ENCODE measurements around the gene RIPOR3. TPM values are rescaled to one million over a fixed set of nuclear protein-coding genes. Genes with fewer than 3 reads are reported as not detected.
"Not testable (repeated sequence)": the region's sequence is repeated elsewhere in the genome, so short reads cannot be mapped to it uniquely, and the experiment has no call there.

The RIPOR3 gene
- total RNA-seq, 1 experiment from 2014 or later, result not detected

- DNase-seq (ENCODE audit: low read depth), result no peak
These were observed 31.2 kb downstream of the RIPOR3 start for GRCh38 chr20:50659975-50660670.

GRCh38 chr20:50658804-50659380 lies 32.5 kb downstream of the RIPOR3 start:
- DNase-seq (ENCODE audit: low read depth), result no peak

DNA sequence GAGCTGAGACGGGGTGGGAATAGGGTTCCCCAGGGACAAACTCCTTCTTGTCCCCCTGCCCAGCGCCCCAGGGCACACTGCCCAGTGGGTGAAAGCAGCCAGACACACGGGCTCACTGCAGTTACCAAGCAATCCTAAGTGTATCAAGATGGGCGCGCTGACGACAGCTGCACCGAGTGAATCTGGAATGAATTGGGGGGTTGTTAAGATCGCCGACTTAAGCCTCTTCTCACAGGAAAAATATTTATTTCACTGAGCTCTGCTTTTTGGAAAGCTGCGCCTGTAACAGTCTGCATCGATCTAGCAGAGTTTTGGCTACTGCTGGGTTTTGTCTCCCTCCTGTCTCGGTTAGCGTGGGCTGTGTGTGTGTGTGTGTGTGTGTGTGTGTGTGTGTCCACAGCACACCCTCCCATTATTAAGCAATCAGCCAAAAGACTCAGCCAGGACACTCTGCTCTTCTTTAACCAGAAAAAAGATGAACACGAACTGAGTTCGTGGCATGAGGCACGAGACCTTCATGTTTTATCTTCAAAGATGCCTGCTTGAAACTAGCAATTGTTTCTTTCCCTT lies 35.9 kb downstream of the RIPOR3 start:
- DNase-seq (ENCODE audit: low read depth), result peak; percentile 78

DNA sequence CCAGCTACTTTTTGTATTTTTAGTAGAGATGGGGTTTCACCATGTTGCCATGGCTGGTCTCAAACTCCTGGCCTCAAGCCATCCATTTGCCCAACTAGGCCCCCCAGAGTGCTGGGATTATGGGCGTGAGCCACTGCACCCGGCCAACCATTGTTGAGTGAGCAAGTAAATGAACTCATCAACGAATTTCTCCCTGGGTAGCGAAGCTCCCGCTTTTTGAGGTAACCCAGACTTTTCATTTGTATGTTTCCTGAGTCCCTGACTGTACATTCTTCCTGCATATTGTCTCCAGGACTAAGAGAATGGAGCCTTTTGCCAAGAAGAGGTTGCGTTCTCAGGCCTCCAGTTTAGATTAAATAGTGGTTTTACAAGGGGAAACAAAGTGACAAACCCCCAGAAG lies 36.4 kb downstream of the RIPOR3 start:
- no peak for DNase-seq (ENCODE audit: low read depth)

DNA sequence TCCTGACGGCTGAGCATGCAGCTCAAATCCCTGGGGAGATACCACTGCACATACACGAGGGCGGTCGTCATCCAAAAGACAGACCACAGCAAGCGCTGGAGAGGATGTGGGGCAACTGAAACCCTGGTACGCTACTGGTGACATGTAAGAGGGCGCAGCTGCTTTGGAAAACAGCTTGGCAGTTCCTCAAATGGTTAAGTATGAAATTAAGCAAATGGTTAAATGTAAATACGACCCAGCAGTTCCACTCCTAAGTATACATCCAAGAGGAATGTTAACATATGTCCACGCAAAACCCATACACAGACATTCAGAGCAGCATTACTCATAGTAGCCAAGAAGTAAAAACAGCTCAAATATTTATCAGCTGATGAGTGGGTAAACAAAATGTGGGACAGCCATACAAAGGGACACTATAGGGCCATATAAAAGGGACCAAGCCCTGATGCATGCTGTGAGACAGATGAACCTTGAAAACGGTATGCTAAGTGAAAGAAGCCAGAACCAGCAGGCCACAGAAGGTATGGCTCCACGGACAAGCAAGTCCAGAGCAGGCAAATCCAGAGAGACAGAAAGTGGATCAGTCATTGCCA lies 38.5 kb downstream of the RIPOR3 start:
- DNase-seq (ENCODE audit: low read depth), result no peak

DNA sequence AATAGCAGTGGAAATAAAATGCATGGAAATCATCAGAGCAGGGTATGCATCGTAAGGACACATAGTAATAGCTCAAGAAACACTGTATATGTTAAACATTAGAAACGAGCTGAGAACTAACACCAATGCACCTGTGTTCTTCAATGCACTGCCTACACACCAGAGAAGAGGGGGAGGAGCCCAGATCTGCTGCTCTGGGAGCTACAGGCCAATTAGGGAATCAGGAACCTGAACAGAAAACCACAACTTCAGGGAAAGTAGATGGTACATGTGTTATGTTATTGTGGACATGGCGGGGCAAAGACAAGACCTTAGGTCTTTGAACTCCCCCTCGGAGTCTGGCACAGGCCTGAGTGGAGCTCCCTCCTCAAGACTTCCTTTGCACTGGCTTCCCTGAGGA lies 39.7 kb downstream of the RIPOR3 start:
- DNase-seq (ENCODE audit: low read depth), result no peak

DNA sequence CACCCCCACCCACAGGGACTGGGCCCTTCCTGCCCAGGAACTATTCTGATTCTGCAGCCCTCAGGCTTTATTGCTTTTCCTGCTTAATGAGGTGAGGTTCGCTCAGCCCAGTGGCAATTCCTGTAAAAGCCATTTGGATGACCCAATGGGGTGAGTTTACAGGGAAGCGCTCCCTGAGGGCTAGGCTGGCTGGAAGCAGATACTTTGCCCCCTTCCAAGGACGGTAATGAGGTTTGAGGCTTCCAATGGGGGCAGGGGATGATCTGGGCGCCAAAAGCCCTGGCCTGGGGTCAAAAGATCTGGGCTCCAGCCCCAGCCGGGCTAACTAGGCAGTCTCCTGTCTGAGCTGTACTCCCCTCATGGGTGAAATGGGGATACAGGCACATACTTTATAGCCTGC lies 41.8 kb downstream of the RIPOR3 start:
- DNase-seq (ENCODE audit: low read depth), result no peak

GRCh38 chr20:50648651-50649050 lies 42.7 kb downstream of the RIPOR3 start:
- no peak for DNase-seq (ENCODE audit: low read depth)

- peak; percentile 66 for DNase-seq (ENCODE audit: low read depth)
These were observed 44.8 kb downstream of the RIPOR3 start for GRCh38 chr20:50646483-50646996.

DNA sequence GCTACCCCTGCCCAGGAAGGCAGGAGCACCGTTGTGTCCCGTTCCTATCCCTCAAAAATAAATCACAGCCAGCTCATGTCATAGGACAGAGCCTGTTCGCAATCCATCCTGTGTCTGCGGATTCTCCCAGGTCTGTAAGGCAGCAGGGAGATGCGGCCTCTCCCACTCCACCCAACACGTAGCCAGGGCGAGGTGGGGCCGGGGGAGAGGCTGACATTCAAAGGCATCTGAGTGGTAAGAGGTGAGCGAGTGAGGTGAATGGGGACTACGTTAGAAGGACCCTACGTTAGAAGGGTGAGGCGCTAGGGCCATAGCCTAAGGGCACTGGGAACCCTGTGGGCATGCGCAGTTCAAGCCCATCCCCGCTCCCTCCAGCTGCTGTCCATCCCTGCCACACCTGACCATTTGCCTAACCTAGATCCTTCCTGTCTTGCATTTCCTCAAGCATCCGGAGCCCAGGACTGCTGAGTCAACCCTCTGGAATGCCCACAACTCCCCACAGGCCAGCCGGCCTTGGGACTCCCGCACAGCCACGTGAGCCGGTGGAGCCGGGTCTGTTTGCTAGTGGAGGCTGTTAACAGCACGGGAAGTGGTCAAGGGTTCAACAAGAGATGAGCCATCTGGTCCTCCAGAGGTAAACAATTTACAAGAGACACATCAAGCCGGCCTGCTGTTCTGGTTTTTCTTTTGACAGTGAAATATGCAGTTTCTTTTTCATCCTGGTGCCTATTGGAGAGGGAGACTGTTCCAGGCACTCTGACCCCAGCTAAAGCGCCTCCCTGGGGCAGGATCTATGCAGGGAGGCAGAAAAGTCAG lies 45.9 kb downstream of the RIPOR3 start:
- DNase-seq (ENCODE audit: low read depth), result peak; percentile 97

GRCh38 chr20:50642288-50642803 lies 49.0 kb downstream of the RIPOR3 start:
- DNase-seq (ENCODE audit: low read depth), result no peak

DNA sequence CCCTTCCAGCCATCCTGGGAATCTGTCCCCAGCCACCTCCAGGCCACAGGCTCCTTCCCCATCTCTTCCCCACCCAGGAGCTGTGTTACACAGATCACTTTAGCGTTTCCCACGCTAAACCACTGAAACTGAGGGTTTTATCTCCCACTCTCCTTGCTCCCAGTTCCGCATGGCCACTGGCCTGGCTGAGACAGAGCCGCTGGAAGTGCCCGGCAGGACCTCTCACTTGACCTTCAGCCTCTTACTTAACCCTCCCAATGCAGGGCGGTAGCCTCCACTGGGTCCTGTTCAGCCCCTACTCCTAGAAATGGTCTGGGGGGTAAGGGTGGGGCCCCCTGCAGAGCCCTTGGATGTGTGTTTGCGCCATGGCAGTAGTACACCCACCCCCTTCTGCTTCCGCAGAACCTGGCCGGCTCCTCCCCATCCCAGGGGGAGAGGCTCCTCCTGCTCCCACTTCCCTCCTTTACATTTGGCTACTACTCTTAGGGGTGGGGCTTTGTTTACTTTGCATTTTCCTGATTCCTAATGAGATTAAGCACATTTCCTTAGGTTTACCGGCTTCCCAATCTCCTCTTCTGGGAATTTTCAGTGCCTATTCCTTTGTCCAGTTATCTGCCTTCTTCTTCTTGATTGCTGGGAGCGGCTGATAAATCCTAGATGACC lies 49.6 kb downstream of the RIPOR3 start:
- not testable (repeated sequence) for DNase-seq (ENCODE audit: low read depth)

DNA sequence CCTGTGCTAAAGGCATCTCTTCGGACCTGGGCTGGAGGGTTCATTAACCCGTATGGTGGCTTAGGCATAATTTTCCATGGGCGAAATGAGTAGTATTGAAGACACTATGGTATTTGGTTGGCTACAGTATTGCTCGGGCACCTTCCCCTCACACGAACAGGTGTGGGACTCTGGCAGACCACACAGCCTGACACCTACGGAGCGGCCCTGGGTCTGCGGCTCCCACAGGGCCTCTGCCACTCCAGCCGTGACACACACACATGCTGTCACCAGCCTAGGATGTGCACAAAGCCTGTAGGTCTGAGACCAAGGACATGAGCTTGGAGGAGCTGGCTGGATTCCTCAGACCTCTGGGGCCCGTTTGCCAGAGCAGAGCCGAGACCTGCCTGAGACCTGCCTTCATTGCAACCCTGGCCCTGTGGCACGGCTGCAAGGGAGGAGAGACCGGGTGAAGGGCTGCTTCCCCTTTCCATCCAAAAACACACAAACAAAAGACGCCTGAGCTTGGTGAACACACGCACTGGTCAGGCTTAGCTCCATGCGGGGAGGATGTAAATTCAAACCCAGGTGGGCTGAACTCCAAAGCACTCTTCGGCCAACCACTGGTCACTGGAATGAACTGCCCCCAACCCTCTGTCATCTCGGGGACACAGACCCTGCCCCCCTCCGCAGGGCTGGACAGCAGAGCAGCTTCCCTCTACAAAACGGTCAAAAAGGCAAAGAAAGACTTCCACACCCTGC lies 51.2 kb downstream of the RIPOR3 start:
- DNase-seq (ENCODE audit: low read depth), result not testable (repeated sequence)

GRCh38 chr20:50638015-50638847 lies 53.1 kb downstream of the RIPOR3 start:
- peak; percentile 38 for DNase-seq (ENCODE audit: low read depth)

DNA sequence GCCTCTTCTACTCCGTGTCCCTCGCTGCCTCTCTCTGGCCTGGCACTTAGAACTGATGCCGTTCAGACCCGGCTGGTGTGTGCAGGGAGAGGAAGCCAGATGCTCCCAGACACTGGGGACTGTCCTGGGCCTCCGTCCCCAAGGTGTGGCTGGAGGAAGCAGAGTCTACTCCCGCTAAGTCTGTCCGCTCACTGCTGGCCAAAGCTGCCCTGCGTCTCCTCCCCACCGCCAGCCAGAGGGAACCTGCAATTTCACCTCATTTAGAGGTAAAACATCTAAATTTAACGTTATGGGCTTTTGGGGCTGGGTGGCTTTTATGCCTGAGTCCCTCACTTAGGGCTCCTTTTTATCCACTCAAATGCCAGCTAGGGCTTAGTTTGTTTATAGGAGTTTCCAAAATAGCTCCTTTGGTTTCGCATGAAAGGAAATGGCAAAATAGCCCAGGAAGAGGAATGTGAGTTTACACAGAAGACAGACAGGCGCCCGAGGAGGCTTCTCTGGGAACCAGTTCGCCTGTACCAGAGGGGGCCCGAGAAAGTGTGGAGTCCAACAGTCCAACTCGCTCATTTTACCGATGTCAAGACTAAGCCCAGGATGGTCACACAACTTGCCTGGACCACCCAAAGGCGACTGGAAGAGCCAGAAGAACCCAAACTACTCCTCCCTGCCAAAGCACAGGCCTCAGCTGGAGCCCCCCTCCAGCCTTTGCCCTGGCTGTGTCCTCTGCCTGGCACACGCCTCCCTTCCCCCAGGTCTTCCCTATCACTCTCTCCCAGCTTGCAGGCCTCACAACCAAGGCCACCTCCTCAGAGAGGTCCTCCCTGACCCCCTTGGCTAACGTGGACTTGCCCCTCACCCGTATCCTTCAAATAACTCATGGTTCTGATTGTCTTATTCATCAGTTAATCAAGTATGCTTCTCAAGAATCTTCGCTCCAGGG lies 54.5 kb downstream of the RIPOR3 start:
- DNase-seq (ENCODE audit: low read depth), result no peak

- peak; percentile 29 for DNase-seq (ENCODE audit: low read depth)
These were observed 55.4 kb downstream of the RIPOR3 start for GRCh38 chr20:50635676-50636600.

DNA sequence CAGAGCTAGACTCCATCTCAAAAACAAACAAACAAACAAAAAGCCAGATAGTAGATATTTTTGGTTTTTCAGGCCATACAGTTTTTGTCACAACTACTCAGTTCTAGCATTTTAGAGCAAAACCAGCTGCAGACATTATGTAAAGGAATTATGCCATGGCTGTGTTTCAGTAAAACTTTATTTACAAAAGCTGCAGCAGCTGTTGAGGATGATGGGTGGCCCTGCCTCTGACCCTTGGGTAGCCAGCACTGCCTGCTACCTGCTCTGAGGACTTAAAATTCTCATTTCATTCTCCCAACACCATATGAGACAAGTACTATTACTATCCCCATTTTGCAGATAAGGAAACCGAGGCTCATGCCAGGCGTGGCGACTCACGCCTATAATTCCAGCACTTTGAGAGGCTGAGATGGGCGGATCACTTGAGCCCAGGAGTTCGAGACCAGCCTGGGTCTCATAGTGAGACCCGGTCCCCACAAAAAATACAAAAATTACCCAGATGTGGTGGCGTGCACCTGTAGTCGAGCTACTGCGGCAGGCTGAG lies 56.3 kb downstream of the RIPOR3 start:
- DNase-seq (ENCODE audit: low read depth), result no peak

All from LHCN-M2 (cell line).